GM12892 (cell line): Measurements from ENCODE around the gene KCNIP2.

Experiments
- POLR2A ChIP-seq: IDR thresholded peaks from 2 replicates; pipeline ENCODE4 v1.6.1; 2011; ENCODE audit warnings: low read depth, low read length, control low read depth
- POLR2AphosphoS5 ChIP-seq: IDR thresholded peaks from 2 replicates; pipeline ENCODE4 v1.6.1; 2011; ENCODE audit warnings: low read depth, low read length, control low read depth
- TAF1 ChIP-seq: IDR thresholded peaks from 2 replicates; pipeline ENCODE4 v1.6.1; 2011; ENCODE audit warnings: low read depth, mild to moderate bottlenecking, control low read depth, low read length, borderline replicate concordance

DNA sequence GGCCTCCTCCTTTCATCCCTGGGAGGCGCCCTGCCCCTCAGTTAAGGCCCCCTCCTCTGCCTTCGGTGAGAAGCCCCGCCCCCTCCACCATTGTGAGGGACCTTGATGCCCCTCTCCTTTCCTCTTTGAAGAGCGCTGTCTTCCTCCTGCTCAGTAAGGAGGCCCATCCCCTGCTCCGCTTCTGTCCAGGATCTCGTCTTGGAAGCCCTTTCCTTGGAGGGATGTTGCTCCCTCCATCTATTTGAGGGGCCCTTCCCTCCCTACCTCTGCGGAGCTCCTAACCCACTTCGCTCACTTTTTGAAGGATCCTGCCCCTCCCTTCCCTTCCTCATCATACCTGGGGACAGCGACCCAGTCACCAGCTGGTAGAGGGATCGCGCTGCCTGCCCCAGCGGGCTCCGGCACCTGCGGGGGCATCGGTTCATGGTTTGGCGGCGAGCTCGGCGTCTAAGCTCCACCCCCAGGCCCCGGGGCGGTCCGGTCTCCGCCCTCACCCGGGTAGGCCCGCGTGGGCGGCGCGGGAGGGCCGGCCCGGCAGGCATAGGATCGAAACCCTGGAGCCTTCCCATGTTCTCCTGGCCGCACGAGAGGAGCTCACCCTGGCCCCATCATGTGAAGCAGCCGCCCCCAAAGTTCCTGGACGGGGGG, 4.1 kb downstream of the KCNIP2 start:
- TF ChIP-seq POLR2AphosphoS5 (no peak), POLR2A (no peak), TAF1 (no peak)
